ENCODE results near the gene PLCL1. TPM values are rescaled to one million over a fixed set of nuclear protein-coding genes. Genes with fewer than 3 reads are reported as not detected.

Gene PLCL1
- polyA plus RNA-seq, 1 experiment, result 0.09 TPM

- no peak for TF ChIP-seq CTCF (IDR thresholded peaks at IDR 0.05; ENCODE audit: insufficient read depth, low read depth, low read length)
- Histone ChIP-seq H3K4me3 (ENCODE audit: low read depth, low read length) (no peak overlapping the region), H3K36me3 (ENCODE audit: control insufficient read depth, insufficient read depth, low read length) (no peaks in the 10 kb centered on the region), H3K27me3 (ENCODE audit: control insufficient read depth, insufficient read depth, low read length) (no peaks in the 10 kb centered on the region)
- no peak for DNase-seq (ENCODE audit: low read depth)
- CTCF ChIA-PET, result no interaction called here
- POLR2A ChIA-PET, result no interaction called here
Measured at GRCh38 chr2:198102856-198103255, 298.5 kb downstream of the PLCL1 start.

- DNase-seq (ENCODE audit: low read depth), result no peak
- CTCF ChIA-PET, result no interaction called here
- no peak for TF ChIP-seq CTCF (IDR thresholded peaks at IDR 0.05; ENCODE audit: insufficient read depth, low read depth, low read length)
- H3K4me3 ChIP-seq (ENCODE audit: low read depth, low read length), result no peak overlapping the region
- H3K36me3 ChIP-seq (ENCODE audit: control insufficient read depth, insufficient read depth, low read length), result no peaks in the 10 kb centered on the region
- H3K27me3 ChIP-seq (ENCODE audit: control insufficient read depth, insufficient read depth, low read length), result no peaks in the 10 kb centered on the region
- POLR2A ChIA-PET, result no interaction called here
Measured at GRCh38 chr2:198106621-198107385, 302.4 kb downstream of the PLCL1 start.

- TF ChIP-seq CTCF (IDR thresholded peaks at IDR 0.05; ENCODE audit: insufficient read depth, low read depth, low read length), result no peak
- Histone ChIP-seq H3K27me3 (ENCODE audit: control insufficient read depth, insufficient read depth, low read length) (no peaks in the 10 kb centered on the region), H3K4me3 (ENCODE audit: low read depth, low read length) (no peak overlapping the region), H3K36me3 (ENCODE audit: control insufficient read depth, insufficient read depth, low read length) (no peaks in the 10 kb centered on the region)
- DNase-seq (ENCODE audit: low read depth), result no peak
- ChIA-PET POLR2A (no interaction called here), CTCF (no interaction called here)
Measured at GRCh38 chr2:198113316-198113715, 308.9 kb downstream of the PLCL1 start.

- no peak overlapping the region for H3K4me3 ChIP-seq (ENCODE audit: low read depth, low read length)
- H3K36me3 ChIP-seq (ENCODE audit: control insufficient read depth, insufficient read depth, low read length), result no peaks in the 10 kb centered on the region
- no peak for DNase-seq (ENCODE audit: low read depth)
- ChIA-PET CTCF (interaction anchor here (0.7 kb wide), 1 partner anchor 14 kb away, joined by 3 read pairs; no protein-coding TSS in a partner anchor), POLR2A (no interaction called here)
- TF ChIP-seq CTCF (IDR thresholded peaks at IDR 0.05; ENCODE audit: insufficient read depth, low read depth, low read length), result no peak
- H3K27me3 ChIP-seq (ENCODE audit: control insufficient read depth, insufficient read depth, low read length), result no peaks in the 10 kb centered on the region
Measured at GRCh38 chr2:198114064-198114463, 309.7 kb downstream of the PLCL1 start.

GRCh38 chr2:198115201-198115600 lies 310.8 kb downstream of the PLCL1 start:
- no peaks in the 10 kb centered on the region for H3K36me3 ChIP-seq (ENCODE audit: control insufficient read depth, insufficient read depth, low read length)
- no peaks in the 10 kb centered on the region for H3K27me3 ChIP-seq (ENCODE audit: control insufficient read depth, insufficient read depth, low read length)
- no peak for TF ChIP-seq CTCF (IDR thresholded peaks at IDR 0.05; ENCODE audit: insufficient read depth, low read depth, low read length)
- POLR2A ChIA-PET, result no interaction called here
- CTCF ChIA-PET, result no interaction called here
- DNase-seq (ENCODE audit: low read depth), result no peak
- H3K4me3 ChIP-seq (ENCODE audit: low read depth, low read length), result no peak overlapping the region
